ENCODE results near the gene BCLAF1. TPM values are rescaled to one million over a fixed set of nuclear protein-coding genes. Genes with fewer than 3 reads are reported as not detected.

The BCLAF1 gene
- total and polyA plus RNA-seq, 8 donors, result 112 to 254 (median 198) TPM

DNA sequence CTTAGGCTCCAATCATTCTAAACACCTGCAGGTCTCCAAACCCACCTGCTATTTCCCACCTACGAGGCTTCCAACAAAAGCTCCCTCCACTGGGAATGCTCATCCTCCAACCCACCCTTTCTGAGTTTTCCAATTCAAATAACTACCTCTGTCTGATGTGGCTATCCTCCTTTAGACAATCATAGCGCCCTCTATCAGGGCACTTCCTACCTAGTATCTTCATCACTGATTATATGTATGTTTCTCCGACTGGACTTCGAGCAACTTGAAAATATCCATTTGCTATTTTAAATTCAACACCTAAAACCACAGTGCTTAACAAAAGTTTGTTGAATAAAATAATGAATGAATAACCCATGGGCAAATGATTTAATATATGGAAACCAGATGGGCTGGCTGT is 80.9 kb downstream of the BCLAF1 start:
- ATAC-seq (no peak), DNase-seq (no peak)
- no peaks in the 10 kb centered on the region for H3K9me3 ChIP-seq
- H3K4me3 ChIP-seq, result no peak overlapping the region
- intact Hi-C loops (cut with DNase I), result no loop called here
- H3K4me1 ChIP-seq, result no peaks in the 10 kb centered on the region
- no peaks in the 10 kb centered on the region for H3K27me3 ChIP-seq
- H3K27ac ChIP-seq, result no peak overlapping the region
- no peaks in the 10 kb centered on the region for H3K36me3 ChIP-seq
- TF ChIP-seq CTCF (IDR thresholded peaks at IDR 0.05), result no peak

Other genes with a start within 250 kb of the BCLAF1 start
- 1 to 10 TPM; 1.6 to 2.0 TPM for gene MTFR2, start 39.5 kb downstream of the BCLAF1 start, total RNA-seq
- 1 to 10 TPM; 1.7 to 3.5 (median 2.7) TPM for gene MTFR2, start 39.5 kb downstream of the BCLAF1 start, polyA plus RNA-seq (ENCODE audit: insufficient read length in 6 of 6)